Measurements from ENCODE around the gene CFAP73. TPM values are rescaled to one million over a fixed set of nuclear protein-coding genes. Genes with fewer than 3 reads are reported as not detected.

CFAP73 gene
- total and polyA plus RNA-seq, 10 of the 15 experiments (the other 5 are each of a cell fraction or from before 2014, with no cell fraction given): 0.18 TPM; not detected in 9

GRCh38 chr12:113114447-113115178 is 34.9 kb upstream of the CFAP73 start:
- ChIA-PET POLR2A (no interaction called here), RAD21 (ENCODE audit: unreplicated experiment) (interaction anchor here (0.9 kb wide), 1 partner anchor 22 kb away, joined by 3 read pairs; no protein-coding TSS in a partner anchor), CTCF (interaction anchor here (1.0 kb wide), 1 partner anchor 348 kb away, joined by 3 read pairs; no protein-coding TSS in a partner anchor), SMC1A (ENCODE audit: uncharacterized antibody, unreplicated experiment) (no interaction called here)
- Histone ChIP-seq H3K36me3 (ENCODE audit: control insufficient read depth in 2 of 2, insufficient read depth in 2 of 2, low read length in 1 of 2) (no peaks in the 10 kb centered on the region), H3K9me3 (replicated peaks; ENCODE audit: control insufficient read depth, insufficient read depth, low read length) (no peaks in the 10 kb centered on the region), H3K4me2 (ENCODE audit: control insufficient read depth, insufficient read depth) (no peak overlapping the region), H3K27ac (ENCODE audit: control insufficient read depth, insufficient read depth) (no peak overlapping the region), H3K79me2 (ENCODE audit: control insufficient read depth, insufficient read depth, low read length) (no peaks in the 10 kb centered on the region), H3K4me1 (ENCODE audit: control insufficient read depth, insufficient read depth, low read length) (no peaks in the 10 kb centered on the region), H3K27me3 (replicated peaks in 1 of 2; ENCODE audit: control insufficient read depth in 2 of 2, insufficient read depth in 2 of 2, low read length in 1 of 2) (no peaks in the 10 kb centered on the region; a peak in 2 of 4 replicates), H2AFZ (ENCODE audit: control insufficient read depth, low read depth, low read length) (no peak overlapping the region), H3K9ac (ENCODE audit: control insufficient read depth, insufficient read depth, low read length) (no peak overlapping the region), H3K4me3 (no peak overlapping the region), H4K20me1 (ENCODE audit: control insufficient read depth, insufficient read depth) (no peaks in the 10 kb centered on the region)
- FAIRE-seq: no peak
- intact Hi-C loops (cut with micrococcal nuclease; ENCODE audit: unreplicated experiment) (no loop called here), in situ Hi-C loops (cut with MboI) (no loop called here)
- WGBS (ENCODE audit: insufficient coverage, insufficient replicate concordance, low lambda C conversion rate, missing lambda C conversion rate): 46% methylated on average over 17 of the region's 19 CpGs
- TF ChIP-seq KDM1A (IDR thresholded peaks at IDR 0.05; ENCODE audit: borderline replicate concordance): no peak
- TF ChIP-seq KLF5 (IDR thresholded peaks at IDR 0.05; ENCODE audit: partially characterized antibody): no peak
- no peak for TF ChIP-seq BCL11A (IDR thresholded peaks at IDR 0.05; ENCODE audit: low read depth, low read length)
- TF ChIP-seq ZNF274 (IDR thresholded peaks at IDR 0.05; ENCODE audit: insufficient read depth, insufficient read length): no peak
- TF ChIP-seq DPF2 (IDR thresholded peaks at IDR 0.05): no peak
- TF ChIP-seq, protein P1, sequence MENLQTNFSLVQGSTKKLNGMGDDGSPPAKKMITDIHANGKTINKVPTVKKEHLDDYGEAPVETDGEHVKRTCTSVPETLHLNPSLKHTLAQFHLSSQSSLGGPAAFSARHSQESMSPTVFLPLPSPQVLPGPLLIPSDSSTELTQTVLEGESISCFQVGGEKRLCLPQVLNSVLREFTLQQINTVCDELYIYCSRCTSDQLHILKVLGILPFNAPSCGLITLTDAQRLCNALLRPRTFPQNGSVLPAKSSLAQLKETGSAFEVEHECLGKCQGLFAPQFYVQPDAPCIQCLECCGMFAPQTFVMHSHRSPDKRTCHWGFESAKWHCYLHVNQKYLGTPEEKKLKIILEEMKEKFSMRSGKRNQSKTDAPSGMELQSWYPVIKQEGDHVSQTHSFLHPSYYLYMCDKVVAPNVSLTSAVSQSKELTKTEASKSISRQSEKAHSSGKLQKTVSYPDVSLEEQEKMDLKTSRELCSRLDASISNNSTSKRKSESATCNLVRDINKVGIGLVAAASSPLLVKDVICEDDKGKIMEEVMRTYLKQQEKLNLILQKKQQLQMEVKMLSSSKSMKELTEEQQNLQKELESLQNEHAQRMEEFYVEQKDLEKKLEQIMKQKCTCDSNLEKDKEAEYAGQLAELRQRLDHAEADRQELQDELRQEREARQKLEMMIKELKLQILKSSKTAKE (IDR thresholded peaks at IDR 0.05; ENCODE audit: low read depth, poor library complexity, severe bottlenecking): no peak
- TF ChIP-seq MEF2A (IDR thresholded peaks at IDR 0.05; ENCODE audit: insufficient read depth, low read depth, low read length): no peak
- no peak for TF ChIP-seq CHD4 (IDR thresholded peaks at IDR 0.05)
- TF ChIP-seq BACH1 (IDR thresholded peaks at IDR 0.05; ENCODE audit: borderline replicate concordance): no peak
- TF ChIP-seq, protein P2, sequence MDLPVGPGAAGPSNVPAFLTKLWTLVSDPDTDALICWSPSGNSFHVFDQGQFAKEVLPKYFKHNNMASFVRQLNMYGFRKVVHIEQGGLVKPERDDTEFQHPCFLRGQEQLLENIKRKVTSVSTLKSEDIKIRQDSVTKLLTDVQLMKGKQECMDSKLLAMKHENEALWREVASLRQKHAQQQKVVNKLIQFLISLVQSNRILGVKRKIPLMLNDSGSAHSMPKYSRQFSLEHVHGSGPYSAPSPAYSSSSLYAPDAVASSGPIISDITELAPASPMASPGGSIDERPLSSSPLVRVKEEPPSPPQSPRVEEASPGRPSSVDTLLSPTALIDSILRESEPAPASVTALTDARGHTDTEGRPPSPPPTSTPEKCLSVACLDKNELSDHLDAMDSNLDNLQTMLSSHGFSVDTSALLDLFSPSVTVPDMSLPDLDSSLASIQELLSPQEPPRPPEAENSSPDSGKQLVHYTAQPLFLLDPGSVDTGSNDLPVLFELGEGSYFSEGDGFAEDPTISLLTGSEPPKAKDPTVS (IDR thresholded peaks at IDR 0.05; ENCODE audit: low read depth, low read length): no peak
- no peak for TF ChIP-seq TCF7 (IDR thresholded peaks at IDR 0.05; ENCODE audit: borderline replicate concordance)
- no peak for DNase-seq (ENCODE audit: low read depth, low spot score)
- 0 out of 3 replicates have a peak, but pooled peaks have one; percentile 27 for ATAC-seq
- BruUV-seq (replicated peaks): no TSS peak
